ENCODE measurements around the gene CRIP2. TPM values are rescaled to one million over a fixed set of nuclear protein-coding genes. Genes with fewer than 3 reads are reported as not detected.

CRIP2 gene
- total RNA-seq, 2 donors from 2014 or later: 0.97 to 2.2 TPM

GRCh38 chr14:105490572-105491365, 16.1 kb downstream of the CRIP2 start, which contains the start of gene TEDC1:
TSS of gene TEDC1 (plus strand) at chr14:105491246. CDS start at chr14:105491376, 130 bp downstream.
- Mint-ChIP-seq H3K27me3 (no peaks in the 10 kb centered on the region), H3K4me1 (peaks cover 9% of the 10 kb centered on the region), H3K27ac (peak within 1 kb of the TSS; percentile 92), H3K4me3 (peak within 1 kb of the TSS; percentile 86), H3K36me3 (ENCODE audit: low read depth) (peaks cover 33% of the 10 kb centered on the region), H3K9me3 (no peaks in the 10 kb centered on the region)
- peak; percentile 80 for ATAC-seq (replicated peaks)

- peak; percentile 12 for ATAC-seq (replicated peaks)
- no peaks in the 10 kb centered on the region for H3K9me3 Mint-ChIP-seq
- H3K4me1 Mint-ChIP-seq: peaks cover 9% of the 10 kb centered on the region
- no peaks in the 10 kb centered on the region for H3K27me3 Mint-ChIP-seq
- peak overlapping the region; percentile 81 for H3K4me3 Mint-ChIP-seq
- H3K36me3 Mint-ChIP-seq (ENCODE audit: low read depth): peaks cover 33% of the 10 kb centered on the region
- peak overlapping the region; percentile 88 for H3K27ac Mint-ChIP-seq
Measured at GRCh38 chr14:105491366-105491973, 16.8 kb downstream of the CRIP2 start.

- Mint-ChIP-seq H3K36me3 (ENCODE audit: low read depth) (peaks cover 33% of the 10 kb centered on the region), H3K4me3 (peak overlapping the region; percentile 81)
Measured at GRCh38 chr14:105492031-105492970, 17.7 kb downstream of the CRIP2 start.

GRCh38 chr14:105492971-105493871, 18.6 kb downstream of the CRIP2 start:
- no peaks in the 10 kb centered on the region for H3K9me3 Mint-ChIP-seq
- no peaks in the 10 kb centered on the region for H3K27me3 Mint-ChIP-seq
- H3K4me1 Mint-ChIP-seq: peaks cover 9% of the 10 kb centered on the region
- no peak for ATAC-seq (replicated peaks)
- H3K27ac Mint-ChIP-seq: no peak overlapping the region
- peaks cover 27% of the 10 kb centered on the region for H3K36me3 Mint-ChIP-seq (ENCODE audit: low read depth)
- H3K4me3 Mint-ChIP-seq: no peak overlapping the region

More at GRCh38 chr14:105492031-105492970, 17.7 kb downstream of the CRIP2 start:
- H3K4me1 Mint-ChIP-seq: peaks cover 9% of the 10 kb centered on the region
- H3K27ac Mint-ChIP-seq: peak overlapping the region; percentile 88
- H3K27me3 Mint-ChIP-seq: no peaks in the 10 kb centered on the region
- no peaks in the 10 kb centered on the region for H3K9me3 Mint-ChIP-seq
- ATAC-seq (replicated peaks): no peak

GRCh38 chr14:105493921-105494605, 19.4 kb downstream of the CRIP2 start:
- Mint-ChIP-seq H3K27ac (no peak overlapping the region), H3K4me1 (peaks cover 9% of the 10 kb centered on the region), H3K27me3 (no peaks in the 10 kb centered on the region), H3K4me3 (no peak overlapping the region), H3K36me3 (ENCODE audit: low read depth) (peaks cover 19% of the 10 kb centered on the region), H3K9me3 (no peaks in the 10 kb centered on the region)
- ATAC-seq (replicated peaks): no peak

GRCh38 chr14:105494606-105494929, 19.9 kb downstream of the CRIP2 start:
- Mint-ChIP-seq H3K4me3 (no peak overlapping the region), H3K27me3 (no peaks in the 10 kb centered on the region), H3K36me3 (ENCODE audit: low read depth) (peaks cover 14% of the 10 kb centered on the region), H3K4me1 (peaks cover 6% of the 10 kb centered on the region), H3K27ac (no peak overlapping the region), H3K9me3 (no peaks in the 10 kb centered on the region)
- no peak for ATAC-seq (replicated peaks)

- Mint-ChIP-seq H3K27me3 (no peaks in the 10 kb centered on the region), H3K9me3 (no peaks in the 10 kb centered on the region), H3K4me1 (peaks cover 4% of the 10 kb centered on the region), H3K27ac (no peak overlapping the region), H3K36me3 (ENCODE audit: low read depth) (peaks cover 11% of the 10 kb centered on the region), H3K4me3 (no peak overlapping the region)
- ATAC-seq (replicated peaks): no peak
Measured at GRCh38 chr14:105495101-105495989, 20.7 kb downstream of the CRIP2 start.

- Mint-ChIP-seq H3K4me1 (peaks cover 4% of the 10 kb centered on the region), H3K27me3 (no peaks in the 10 kb centered on the region), H3K9me3 (no peaks in the 10 kb centered on the region), H3K36me3 (ENCODE audit: low read depth) (peaks cover 4% of the 10 kb centered on the region), H3K27ac (no peak overlapping the region), H3K4me3 (no peak overlapping the region)
- no peak for ATAC-seq (replicated peaks)
Measured at GRCh38 chr14:105495990-105496830, 21.6 kb downstream of the CRIP2 start.

GRCh38 chr14:105496831-105497591, 22.4 kb downstream of the CRIP2 start:
- Mint-ChIP-seq H3K27me3 (no peaks in the 10 kb centered on the region), H3K27ac (no peak overlapping the region), H3K36me3 (ENCODE audit: low read depth) (peaks cover under 1% of the 10 kb centered on the region), H3K4me1 (no peaks in the 10 kb centered on the region), H3K4me3 (no peak overlapping the region), H3K9me3 (no peaks in the 10 kb centered on the region)
- no peak for ATAC-seq (replicated peaks)

GRCh38 chr14:105497671-105498429, 23.2 kb downstream of the CRIP2 start:
- no peak overlapping the region for H3K4me3 Mint-ChIP-seq
- H3K27ac Mint-ChIP-seq: no peak overlapping the region
- no peaks in the 10 kb centered on the region for H3K4me1 Mint-ChIP-seq
- H3K36me3 Mint-ChIP-seq (ENCODE audit: low read depth): no peaks in the 10 kb centered on the region
- H3K27me3 Mint-ChIP-seq: no peaks in the 10 kb centered on the region
- no peaks in the 10 kb centered on the region for H3K9me3 Mint-ChIP-seq
- ATAC-seq (replicated peaks): no peak

All from activated T-helper 17 cell treated with anti-CD3 and anti-CD28 coated beads, Interleukin-2, amount 50 U/mL, for 72 hours (primary cell).